NOMO-1 treated with dmso at 0.1 percent for 144 hours (cell line): ENCODE data around the gene SENP3.
A peak's percentile ranks its signal among the peaks of the same experiment; 100 is the strongest.

ENCODE experiments used
- DNase-seq: peaks from one replicate; lab custom pipeline; 2025; ENCODE audit not compliant: unreplicated experiment; lab: John Stamatoyannopoulos, UW

SENP3 gene

GRCh38 chr17:7575959-7576358, 14.2 kb downstream of the SENP3 start:
- DNase-seq: no peak

- DNase-seq: no peak
Measured at GRCh38 chr17:7576432-7576937, 14.8 kb downstream of the SENP3 start.

- no peak for DNase-seq
Measured at GRCh38 chr17:7577327-7578199, 15.8 kb downstream of the SENP3 start.

GRCh38 chr17:7579001-7579833, 17.5 kb downstream of the SENP3 start, which contains the start of gene CD68:
Gene CD68 (plus strand): TSS chr17:7579638. CDS start chr17:7579678, 40 bp downstream.
- DNase-seq: peak; percentile 99

GRCh38 chr17:7579834-7580603, 18.3 kb downstream of the SENP3 start:
- no peak for DNase-seq

GRCh38 chr17:7580604-7581575, 19.2 kb downstream of the SENP3 start:
- no peak for DNase-seq

- DNase-seq: no peak
Measured at GRCh38 chr17:7582396-7583252, 20.9 kb downstream of the SENP3 start.

GRCh38 chr17:7583253-7584109, 21.8 kb downstream of the SENP3 start, which contains the start of gene MPDU1:
Gene MPDU1 (plus strand): TSS chr17:7583852. CDS start chr17:7583863, 11 bp downstream.
- peak; percentile 98 for DNase-seq

GRCh38 chr17:7586673-7587419, 25.1 kb downstream of the SENP3 start:
- no peak for DNase-seq

GRCh38 chr17:7587420-7588151, 25.9 kb downstream of the SENP3 start:
- DNase-seq: no peak

GRCh38 chr17:7588553-7589203, 27.0 kb downstream of the SENP3 start:
- no peak for DNase-seq

GRCh38 chr17:7589204-7589868, 27.6 kb downstream of the SENP3 start:
- peak; percentile 62 for DNase-seq

GRCh38 chr17:7589891-7590691, 28.4 kb downstream of the SENP3 start, which contains the start of gene SOX15:
Gene SOX15 (minus strand): TSS chr17:7590094. CDS start chr17:7589676, 418 bp downstream.
- no peak for DNase-seq

- no peak for DNase-seq
Measured at GRCh38 chr17:7590743-7591142, 29.0 kb downstream of the SENP3 start.
